IMR-90 (cell line): ENCODE data around the gene CASP8. TPM values are rescaled to one million over a fixed set of nuclear protein-coding genes. Genes with fewer than 3 reads are reported as not detected.

ENCODE experiments used
- ATAC-seq: fragments of 200-7000 bp; cut with Tn5 transposase; 2 replicates; pipeline ENCODE4 v1.9.1; 2020; ENCODE audit warnings: low read depth, mild to moderate bottlenecking, moderate library complexity
- BruUV-seq: library from RNA; stranded (reverse); fragments of 400-500 nt; replicated peaks from 2 replicates; lab custom pipeline; 2021; lab: Mats Ljungman, UMichigan
- CTCF ChIA-PET: fragments of 300-600 bp; formaldehyde crosslinking; extraction: SDS; loops from one replicate; lab custom pipeline; 2021; ENCODE audit warnings: antibody characterized with exemption; lab: Yijun Ruan, JAX
- POLR2A ChIA-PET: fragments of 300-600 bp; sonication (Branson Sonifier 250); formaldehyde crosslinking; loops from one replicate; lab custom pipeline; 2022; ENCODE audit warnings: antibody characterized with exemption; ENCODE audit not compliant: unreplicated experiment; lab: Charles Lee
- DNase-seq: peaks from one replicate; pipeline ENCODE4 v3.0.0; 2013
- H2AFZ ChIP-seq: replicated peaks from 2 replicates; pipeline ENCODE3; 2013; ENCODE audit warnings: low read length, mild to moderate bottlenecking; ENCODE audit not compliant: poor library complexity
- H2AK5ac ChIP-seq: 2 replicates; pipeline ENCODE4 v1.6.1; 2013; ENCODE audit warnings: low read depth, low read length, inconsistent platforms
- H2AK9ac ChIP-seq: replicated peaks from 2 replicates; pipeline ENCODE3; 2013; ENCODE audit warnings: mild to moderate bottlenecking, low read depth, low read length, moderate library complexity; ENCODE audit not compliant: poor library complexity
- H2BK120ac ChIP-seq: 2 replicates; pipeline ENCODE4 v1.6.1; 2013; ENCODE audit warnings: low read depth, low read length, inconsistent platforms
- H2BK15ac ChIP-seq: 3 replicates; pipeline ENCODE4 v1.6.1; 2013; ENCODE audit warnings: low read depth, low read length, inconsistent platforms
- H2BK20ac ChIP-seq: 2 replicates; pipeline ENCODE4 v1.6.1; 2013; ENCODE audit warnings: low read depth, mild to moderate bottlenecking, inconsistent platforms, low read length, moderate library complexity
- H2BK5ac ChIP-seq: 2 replicates; pipeline ENCODE4 v1.6.1; 2013; ENCODE audit warnings: mild to moderate bottlenecking, low read depth, low read length, inconsistent platforms; ENCODE audit not compliant: poor library complexity, severe bottlenecking
- H3K14ac ChIP-seq: replicated peaks from 2 replicates; pipeline ENCODE4 v1.6.1; 2013; ENCODE audit warnings: low read depth, low read length, inconsistent platforms
- H3K18ac ChIP-seq: 2 replicates; pipeline ENCODE4 v1.6.1; 2013; ENCODE audit warnings: low read depth, low read length, control low read depth
- H3K23ac ChIP-seq: 2 replicates; pipeline ENCODE4 v1.6.1; 2013; ENCODE audit warnings: low read depth, low read length, inconsistent platforms
- H3K27ac ChIP-seq: 2 replicates; pipeline ENCODE4 v1.5.1; 2013; ENCODE audit warnings: mild to moderate bottlenecking, control low read depth, low read length; ENCODE audit not compliant: insufficient read depth
- H3K27me3 ChIP-seq: 2 replicates; pipeline ENCODE4 v1.6.1; 2013; ENCODE audit warnings: low read length; ENCODE audit not compliant: control insufficient read depth, insufficient read depth
- H3K36me3 ChIP-seq: 2 replicates; pipeline ENCODE4 v1.6.1; 2013; ENCODE audit warnings: low read length, mixed read lengths; ENCODE audit not compliant: control insufficient read depth, insufficient read depth
- H3K4ac ChIP-seq: 2 replicates; pipeline ENCODE4 v1.6.1; 2013; ENCODE audit warnings: low read depth, low read length, inconsistent platforms
- H3K4me1 ChIP-seq: 2 replicates; pipeline ENCODE4 v1.6.1; 2013; ENCODE audit warnings: low read length, mixed read lengths; ENCODE audit not compliant: control insufficient read depth, insufficient read depth
- H3K4me2 ChIP-seq: 2 replicates; pipeline ENCODE4 v1.6.1; 2013; ENCODE audit warnings: low read depth, mild to moderate bottlenecking, control low read depth, low read length, moderate library complexity
- H3K4me3 ChIP-seq: 2 replicates; pipeline ENCODE4 v1.5.1; 2013; ENCODE audit warnings: low read depth, mild to moderate bottlenecking, control low read depth, low read length, moderate library complexity; ENCODE audit not compliant: insufficient read depth
- H3K56ac ChIP-seq: 2 replicates; pipeline ENCODE4 v1.6.1; 2013; ENCODE audit warnings: low read length, inconsistent platforms; ENCODE audit not compliant: insufficient read depth; ENCODE audit errors: extremely low read depth
- H3K79me1 ChIP-seq, 2 experiments: 2 replicates each; pipeline ENCODE4 v1.6.1; 2013; ENCODE audit warnings: low read length in 2 of 2, inconsistent platforms in 1 of 2, low read depth in 1 of 2
- H3K9ac ChIP-seq: 2 replicates; pipeline ENCODE4 v1.6.1; 2013; ENCODE audit warnings: low read depth, low read length, control low read depth
- H3K9me1 ChIP-seq: 2 replicates; pipeline ENCODE4 v1.6.1; 2013; ENCODE audit warnings: low read length, inconsistent platforms; ENCODE audit not compliant: insufficient read depth
- H3K9me3 ChIP-seq: 2 replicates; pipeline ENCODE4 v1.6.1; 2013; ENCODE audit warnings: low read length; ENCODE audit not compliant: control insufficient read depth, insufficient read depth
- H4K20me1 ChIP-seq: 2 replicates; pipeline ENCODE4 v1.6.1; 2013; ENCODE audit warnings: low read length, inconsistent platforms; ENCODE audit not compliant: insufficient read depth
- H4K5ac ChIP-seq: 2 replicates; pipeline ENCODE4 v1.6.1; 2013; ENCODE audit warnings: mild to moderate bottlenecking, low read depth, low read length, control low read depth
- H4K8ac ChIP-seq, 2 experiments: 2 replicates each; pipeline ENCODE4 v1.6.1; 2013; ENCODE audit warnings: low read depth in 2 of 2, low read length in 2 of 2, control low read depth in 1 of 2, inconsistent platforms in 1 of 2
- H4K91ac ChIP-seq: 2 replicates; pipeline ENCODE4 v1.6.1; 2013; ENCODE audit warnings: low read depth, low read length, inconsistent platforms; ENCODE audit not compliant: insufficient read depth
- BHLHE40 ChIP-seq: fragments of 150-350 bp; IDR thresholded peaks from 2 replicates; pipeline ENCODE4 v1.6.1; 2016; ENCODE audit warnings: mild to moderate bottlenecking, low read depth, low read length
- CEBPB ChIP-seq: IDR thresholded peaks from 2 replicates; pipeline ENCODE4 v1.6.1; 2012; ENCODE audit warnings: low read depth, low read length, improper control_type of control experiment
- CHD1 ChIP-seq: IDR thresholded peaks from 2 replicates; pipeline ENCODE4 v1.6.1; 2012; ENCODE audit warnings: low read depth, low read length, improper control_type of control experiment
- CTCF ChIP-seq: conservative IDR thresholded peaks from 2 replicates; pipeline ENCODE4 v1.5.1; 2012; ENCODE audit warnings: mild to moderate bottlenecking, low read depth, low read length, improper control_type of control experiment
- ELK1 ChIP-seq: fragments of 150-350 bp; IDR thresholded peaks from 2 replicates; pipeline ENCODE4 v1.6.1; 2016; ENCODE audit warnings: low read depth, mild to moderate bottlenecking, low read length, moderate library complexity, borderline replicate concordance
- FOS ChIP-seq: fragments of 150-350 bp; IDR thresholded peaks from 2 replicates; pipeline ENCODE4 v1.6.1; 2016; ENCODE audit warnings: low read depth, low read length
- MAFK ChIP-seq: IDR thresholded peaks from 2 replicates; pipeline ENCODE4 v1.6.1; 2012; ENCODE audit warnings: low read depth, low read length, improper control_type of control experiment
- MAZ ChIP-seq: IDR thresholded peaks from 2 replicates; pipeline ENCODE4 v1.6.1; 2012; ENCODE audit warnings: low read depth, mild to moderate bottlenecking, low read length, improper control_type of control experiment, moderate library complexity, borderline replicate concordance
- MXI1 ChIP-seq: IDR thresholded peaks from 2 replicates; pipeline ENCODE4 v1.6.1; 2012; ENCODE audit warnings: low read depth, mild to moderate bottlenecking, low read length, moderate library complexity, borderline replicate concordance
- NFE2L2 ChIP-seq: fragments of 150-350 bp; IDR thresholded peaks from 2 replicates; pipeline ENCODE4 v1.6.1; 2016; ENCODE audit warnings: low read depth, mild to moderate bottlenecking, low read length
- POLR2A ChIP-seq: IDR thresholded peaks from 2 replicates; pipeline ENCODE4 v1.6.1; 2012; ENCODE audit warnings: mild to moderate bottlenecking, low read depth, low read length
- RAD21 ChIP-seq: IDR thresholded peaks from 2 replicates; pipeline ENCODE4 v1.6.1; 2012; ENCODE audit warnings: low read length, improper control_type of control experiment
- RCOR1 ChIP-seq: IDR thresholded peaks from 2 replicates; pipeline ENCODE4 v1.6.1; 2012; ENCODE audit warnings: mild to moderate bottlenecking, low read length, improper control_type of control experiment; ENCODE audit not compliant: insufficient replicate concordance
- RFX5 ChIP-seq: IDR thresholded peaks from 2 replicates; pipeline ENCODE4 v1.8.0; 2012; ENCODE audit warnings: low read depth, mild to moderate bottlenecking, low read length, moderate library complexity
- SMC3 ChIP-seq: fragments of 150-350 bp; IDR thresholded peaks from 2 replicates; pipeline ENCODE4 v1.6.1; 2016; ENCODE audit warnings: low read depth, mild to moderate bottlenecking, antibody characterized with exemption, low read length, moderate library complexity
- WGBS, 2 experiments: methylation state at CpG; one replicate each; pipeline versions ENCODE4 v1.1.5 to v1.1.7; 2013; ENCODE audit warnings: missing lambda C conversion rate in 2 of 2; ENCODE audit not compliant: insufficient read length in 1 of 2; ENCODE audit errors: extremely low coverage in 2 of 2; 5-methylcytosine and 5-hydroxymethylcytosine counted together
- dilution Hi-C: fragments of 300-500 bp; cut with HindIII; formaldehyde crosslinking; loops from one replicate; pipeline ENCODE4 v1.14.3; 2018; ENCODE audit warnings: low sequenced_read_pairs; ENCODE audit not compliant: unreplicated experiment
- in situ Hi-C: fragments of 300-500 bp; cut with MboI; formaldehyde crosslinking; loops from 3 replicates; pipeline ENCODE4 v1.14.3; 2019; ENCODE audit warnings: low sequenced_read_pairs, inconsistent platforms, mixed read lengths
- intact Hi-C: fragments of 100-400 bp; cut with micrococcal nuclease; formaldehyde crosslinking; loops from 2 replicates; pipeline ENCODE4 v1.10.0; 2022
- polyA plus RNA-seq, 3 experiments: library from polyadenylated mRNA; depleted of rRNA; stranded (reverse); fragments of >200 nt; gene quantifications; 2 replicates each; pipeline ENCODE4 v1.2.3, GENCODE V29; 2012; ENCODE audit warnings: low replicate concordance in 1 of 3
- total RNA-seq: library from RNA; depleted of rRNA; stranded (reverse); fragments of >200 nt; gene quantifications from 2 replicates; pipeline ENCODE4 v1.2.3, GENCODE V29; 2012
- TF ChIP-seq, protein P1 (sequence below): fragments of 150-350 bp; IDR thresholded peaks from 2 replicates; pipeline ENCODE4 v1.6.1; 2017; ENCODE audit warnings: mild to moderate bottlenecking, antibody characterized with exemption, low read length, low read depth

CASP8 gene
- total and polyA plus RNA-seq, 2 of the 4 experiments (the other 2 are of a cell fraction), result 13.1 to 17.0 TPM

DNA sequence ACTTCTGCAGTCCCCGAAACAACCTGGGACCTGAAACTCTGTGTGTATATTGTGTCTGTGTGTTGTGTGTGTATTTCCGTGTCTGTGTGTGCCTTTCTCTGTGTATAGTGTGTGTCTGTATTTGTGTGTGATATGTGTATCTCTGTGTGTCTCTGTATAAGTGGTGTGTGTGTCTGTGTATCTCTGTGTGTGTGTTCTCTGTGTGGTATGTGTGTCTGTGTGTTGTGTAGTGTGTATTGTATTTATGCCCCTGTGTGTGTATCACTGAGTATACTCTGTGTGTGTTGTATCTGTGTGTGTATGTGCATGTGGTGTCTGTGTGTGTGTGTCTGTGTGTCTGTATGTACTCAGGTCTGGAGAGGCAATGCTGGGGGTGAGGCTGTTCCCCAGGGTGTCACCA lies 11.6 kb downstream of the CASP8 start:
- Histone ChIP-seq H4K91ac (no peak overlapping the region), H3K27ac (no peak overlapping the region), H3K9me3 (no peaks in the 10 kb centered on the region), H2BK20ac (no peak overlapping the region), H3K56ac (no peak overlapping the region), H3K4me3 (no peak overlapping the region), H2AK9ac (no peak overlapping the region), H4K5ac (no peak overlapping the region), H2AFZ (no peak overlapping the region), H3K79me1 (peaks cover 0 to 3% of the 10 kb centered on the region in 2 experiments; a peak in 2 of 4 replicates), H3K27me3 (no peaks in the 10 kb centered on the region), H2BK5ac (no peak overlapping the region), H3K36me3 (peaks cover 28% of the 10 kb centered on the region), H4K8ac (no peak overlapping the region), H3K9me1 (0 out of 2 replicates have a peak, but pooled peaks cover 4% of the 10 kb centered on the region), H3K14ac (no peak overlapping the region), H3K4ac (no peak overlapping the region), H2BK120ac (no peak overlapping the region), H4K20me1 (no peaks in the 10 kb centered on the region), H3K9ac (no peak overlapping the region), H3K18ac (no peak overlapping the region), H3K4me1 (no peaks in the 10 kb centered on the region), H2BK15ac (no peak overlapping the region), H3K23ac (no peak overlapping the region), H2AK5ac (no peak overlapping the region), H3K4me2 (no peak overlapping the region)
- ChIA-PET POLR2A (no interaction called here), CTCF (no interaction called here)
- in situ Hi-C loops, result no loop called here
- dilution Hi-C loops, result no loop called here
- no peak for DNase-seq
- no TSS peak for BruUV-seq
- no peak for ATAC-seq
- intact Hi-C loops, result no loop called here
- TF ChIP-seq CHD1 (no peak), CEBPB (no peak), ELK1 (no peak), CTCF (no peak), RCOR1 (no peak), MXI1 (no peak), MAFK (no peak), NFE2L2 (no peak), MAZ (no peak), BHLHE40 (no peak), RAD21 (no peak), SMC3 (no peak), FOS (no peak), RFX5 (no peak), POLR2A (no peak)
- TF ChIP-seq, protein P1, sequence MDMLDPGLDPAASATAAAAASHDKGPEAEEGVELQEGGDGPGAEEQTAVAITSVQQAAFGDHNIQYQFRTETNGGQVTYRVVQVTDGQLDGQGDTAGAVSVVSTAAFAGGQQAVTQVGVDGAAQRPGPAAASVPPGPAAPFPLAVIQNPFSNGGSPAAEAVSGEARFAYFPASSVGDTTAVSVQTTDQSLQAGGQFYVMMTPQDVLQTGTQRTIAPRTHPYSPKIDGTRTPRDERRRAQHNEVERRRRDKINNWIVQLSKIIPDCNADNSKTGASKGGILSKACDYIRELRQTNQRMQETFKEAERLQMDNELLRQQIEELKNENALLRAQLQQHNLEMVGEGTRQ, result no peak
- 100% methylated on average over 1 of the region's 2 CpGs; no CpG with 5 or more reads in 1 of the 2 experiments for WGBS, 2 experiments
